Natural killer cell (primary cell): Measurements from ENCODE around the gene KCNAB3. TPM values are rescaled to one million over a fixed set of nuclear protein-coding genes. Genes with fewer than 3 reads are reported as not detected.

ENCODE experiments used
- ATAC-seq, 3 donors: fragments of 150-1000 bp in 2 of 3; fragments of 200-7000 bp in 1 of 3; cut with Tn5 transposase; 1 replicate in 1 of 3; 2 replicates in 2 of 3; pipeline ENCODE4 v1.10.0; 2021; ENCODE audit warnings: mild to moderate bottlenecking in 2 of 3, moderate library complexity in 2 of 3
- DNase-seq, 2 donors: peaks; one replicate each; pipeline versions ENCODE4 v3.0.0 to v3.0.0-alpha.2; 2013 to 2021; ENCODE audit warnings: mixed read lengths in 1 of 2
- H3K27ac ChIP-seq: one replicate; pipeline ENCODE4 v1.5.1; 2013; ENCODE audit warnings: mild to moderate bottlenecking, low read length
- H3K27me3 ChIP-seq: one replicate; pipeline ENCODE4 v1.6.1; 2013; ENCODE audit warnings: low read length; ENCODE audit not compliant: control insufficient read depth, insufficient read depth
- H3K36me3 ChIP-seq: one replicate; pipeline ENCODE4 v1.6.1; 2013; ENCODE audit warnings: low read length; ENCODE audit not compliant: control insufficient read depth, insufficient read depth
- H3K4me1 ChIP-seq: one replicate; pipeline ENCODE4 v1.6.1; 2013; ENCODE audit warnings: low read length; ENCODE audit not compliant: control insufficient read depth, insufficient read depth
- H3K4me3 ChIP-seq: one replicate; pipeline ENCODE4 v1.5.1; 2013; ENCODE audit warnings: low read length
- H3K9me3 ChIP-seq: one replicate; pipeline ENCODE4 v1.6.1; 2013; ENCODE audit warnings: low read length; ENCODE audit not compliant: control insufficient read depth, insufficient read depth
- H3K27ac Mint-ChIP-seq, 2 donors: one replicate each; pipeline ENCODE4 v1.8.0; 2022; ENCODE audit warnings: mild to moderate bottlenecking in 2 of 2, mixed read lengths in 2 of 2, moderate library complexity in 1 of 2
- H3K27me3 Mint-ChIP-seq, 2 donors: one replicate each; pipeline ENCODE4 v1.8.0; 2022; ENCODE audit warnings: low read depth in 2 of 2, mixed read lengths in 2 of 2
- H3K36me3 Mint-ChIP-seq: one replicate; pipeline ENCODE4 v1.8.0; 2022; ENCODE audit warnings: mixed read lengths
- H3K4me1 Mint-ChIP-seq, 2 donors: one replicate each; pipeline ENCODE4 v1.8.0; 2022; ENCODE audit warnings: mixed read lengths in 2 of 2
- H3K4me3 Mint-ChIP-seq: one replicate; pipeline ENCODE4 v1.8.0; 2022; ENCODE audit warnings: mild to moderate bottlenecking, moderate library complexity, mixed read lengths
- H3K9me3 Mint-ChIP-seq, 2 donors: one replicate each; pipeline ENCODE4 v1.8.0; 2022; ENCODE audit warnings: mixed read lengths in 2 of 2
- CTCF ChIP-seq: fragments of 200-600 bp; IDR thresholded peaks from one replicate; pipeline ENCODE4 v1.8.0; 2022; ENCODE audit warnings: antibody characterized with exemption
- WGBS: methylation state at CpG from one replicate; pipeline ENCODE4 v1.1.7; 2013; ENCODE audit warnings: missing lambda C conversion rate; ENCODE audit not compliant: insufficient coverage; 5-methylcytosine and 5-hydroxymethylcytosine counted together
- intact Hi-C: fragments of 100-400 bp; cut with micrococcal nuclease; formaldehyde crosslinking; loops from one replicate; pipeline ENCODE4 v1.14.2; 2022
- total RNA-seq, 4 donors: library from RNA; stranded (reverse); fragments of 120-200 nt in 1 of 4; gene quantifications; one replicate each; pipeline versions ENCODE4 v1.2.3 to v1.2.4, GENCODE V29; 2013 to 2022

KCNAB3 gene
- total RNA-seq, 3 donors from 2014 or later (not counting 1 experiment from before 2014, with no cell fraction given), result 7.9 to 11.7 (median 9.3) TPM

DNA sequence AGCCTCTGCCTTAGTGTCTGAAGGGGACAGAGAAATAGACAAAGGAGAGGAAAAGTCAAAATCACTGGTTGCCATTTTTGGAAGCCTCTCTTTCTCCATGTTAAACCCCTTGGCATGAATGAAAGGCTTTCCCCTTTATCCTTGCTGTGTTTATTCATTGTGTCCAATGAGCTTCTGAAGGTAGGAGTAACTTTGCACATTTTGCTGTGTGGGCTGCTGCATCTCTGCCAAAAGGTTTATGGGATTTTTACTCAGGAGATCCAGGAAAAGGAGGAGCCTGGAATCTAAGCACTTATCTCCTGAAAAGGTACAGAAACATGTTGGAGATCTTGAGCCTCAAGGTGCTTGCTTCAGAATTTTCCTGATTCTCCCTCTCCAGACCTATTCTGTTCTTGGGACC lies 6.2 kb upstream of the KCNAB3 start:
- TF ChIP-seq CTCF, result no peak
- Histone ChIP-seq H3K27ac (no peak overlapping the region), H3K4me3 (no peak overlapping the region), H3K9me3 (no peaks in the 10 kb centered on the region), H3K4me1 (peaks cover 19% of the 10 kb centered on the region), H3K36me3 (peaks cover 17% of the 10 kb centered on the region), H3K27me3 (no peaks in the 10 kb centered on the region)
- H3K36me3 Mint-ChIP-seq, result peaks cover 10% of the 10 kb centered on the region
- DNase-seq, result no peak
- peaks cover 33 to 46% of the 10 kb centered on the region in 2 donors for H3K4me1 Mint-ChIP-seq
- H3K4me3 Mint-ChIP-seq, result no peak overlapping the region
- no peak for ATAC-seq
- no peaks in the 10 kb centered on the region for H3K27me3 Mint-ChIP-seq
- intact Hi-C loops, result no loop called here
- H3K9me3 Mint-ChIP-seq, result no peaks in the 10 kb centered on the region
- no peak overlapping the region for H3K27ac Mint-ChIP-seq

GRCh38 chr17:7932949-7933348 lies 3.3 kb upstream of the KCNAB3 start:
- no peaks in the 10 kb centered on the region for H3K27me3 Mint-ChIP-seq
- peaks cover 3% of the 10 kb centered on the region for H3K36me3 ChIP-seq
- peaks cover 36 to 56% of the 10 kb centered on the region in 2 donors for H3K4me1 Mint-ChIP-seq
- peak overlapping the region; percentile 99 for H3K4me3 Mint-ChIP-seq
- 18% methylated on average over 16 of the region's 16 CpGs for WGBS
- H3K27ac Mint-ChIP-seq, result peak overlapping the region; percentile 96 to 98
- peak overlapping the region; percentile 74 for H3K4me3 ChIP-seq
- intact Hi-C loops, result loop anchor here (1.0 to 5.0 kb wide), 4 partner anchors 10 to 190 kb away; partner anchors contain the start of gene CHD3
- no peaks in the 10 kb centered on the region for H3K9me3 ChIP-seq
- TF ChIP-seq CTCF, result no peak
- ATAC-seq, result peak in 1 of 3 donors; percentile 24
- peaks cover 31% of the 10 kb centered on the region for H3K4me1 ChIP-seq
- no peaks in the 10 kb centered on the region for H3K27me3 ChIP-seq
- DNase-seq, result peak; percentile 40 to 44
- no peaks in the 10 kb centered on the region for H3K36me3 Mint-ChIP-seq
- no peaks in the 10 kb centered on the region for H3K9me3 Mint-ChIP-seq
- no peak overlapping the region for H3K27ac ChIP-seq

DNA sequence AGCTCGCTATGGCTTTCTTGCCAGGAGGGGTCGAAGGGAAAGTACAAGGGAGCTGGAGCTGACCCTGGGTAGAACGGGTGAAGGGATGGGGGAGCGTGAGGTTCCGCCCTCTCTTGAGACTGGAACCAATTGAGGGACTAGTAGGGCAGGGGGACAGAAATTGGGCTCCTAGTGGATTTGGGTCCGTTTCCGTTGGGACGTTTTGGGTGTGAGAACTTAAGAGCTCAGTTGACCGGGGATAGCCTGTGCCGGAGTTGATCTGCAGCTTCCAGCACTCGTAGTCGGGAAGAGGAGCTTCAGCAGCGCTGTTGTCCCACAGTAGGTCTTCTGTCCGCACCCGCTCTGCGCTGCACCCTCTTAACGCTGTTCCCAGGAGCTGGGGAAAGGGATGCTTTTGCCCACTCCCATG lies 2.8 kb upstream of the KCNAB3 start:
- intact Hi-C loops, result loop anchor here (1.0 to 5.0 kb wide), 4 partner anchors 9 to 189 kb away; partner anchors contain the start of gene CHD3
- 0% methylated on average over 17 of the region's 17 CpGs for WGBS
- Histone ChIP-seq H3K27me3 (no peaks in the 10 kb centered on the region), H3K9me3 (no peaks in the 10 kb centered on the region), H3K4me1 (peaks cover 31% of the 10 kb centered on the region), H3K27ac (peak overlapping the region; percentile 79), H3K36me3 (peaks cover 3% of the 10 kb centered on the region), H3K4me3 (peak overlapping the region; percentile 74)
- no peaks in the 10 kb centered on the region for H3K27me3 Mint-ChIP-seq
- DNase-seq (no peak), ATAC-seq (peak; percentile 18 to 27 (median 24))
- no peaks in the 10 kb centered on the region for H3K9me3 Mint-ChIP-seq
- peak overlapping the region; percentile 96 to 98 for H3K27ac Mint-ChIP-seq
- peak overlapping the region; percentile 99 for H3K4me3 Mint-ChIP-seq
- H3K4me1 Mint-ChIP-seq, result peaks cover 36 to 56% of the 10 kb centered on the region in 2 donors
- no peaks in the 10 kb centered on the region for H3K36me3 Mint-ChIP-seq
- no peak for TF ChIP-seq CTCF
